Measurements from ENCODE around the gene SPRED2. TPM values are rescaled to one million over a fixed set of nuclear protein-coding genes. Genes with fewer than 3 reads are reported as not detected.

SPRED2 gene
- total and polyA plus RNA-seq, 2 of the 8 experiments (the other 6 are each of a cell fraction or from before 2014, with no cell fraction given) = 15.3 to 22.5 TPM

- peak in 1 of 2 experiments; percentile 12; a peak in 1 of 4 replicates for TF ChIP-seq RAD21 (IDR thresholded peaks at IDR 0.05 in 1 of 2, conservative IDR thresholded peaks at IDR 0.05 in 1 of 2; ENCODE audit: low read depth in 2 of 2, low read length in 2 of 2)
- TF ChIP-seq SIX5 (IDR thresholded peaks at IDR 0.05; ENCODE audit: low read depth, low read length) = no peak
- TF ChIP-seq EZH2 (IDR thresholded peaks at IDR 0.05; ENCODE audit: low read depth, low read length, severe bottlenecking) = no peak
These were observed at the start of gene SPRED2 (continued) for GRCh38 chr2:65432227-65433190.

Measured in H1 (cell line).